GM12878 (cell line): ENCODE data around the gene SIRT5. TPM values are rescaled to one million over a fixed set of nuclear protein-coding genes. Genes with fewer than 3 reads are reported as not detected.

Experiments used
- ATAC-seq: fragments of 200-7000 bp; cut with Tn5 transposase; 3 replicates; pipeline ENCODE4 v1.9.1; 2020; ENCODE audit warnings: mild to moderate bottlenecking, moderate library complexity
- BruUV-seq: library from RNA; stranded (reverse); fragments of 400-500 nt; replicated peaks from 2 replicates; lab custom pipeline; 2021; lab: Mats Ljungman, UMichigan
- CTCF ChIA-PET: fragments of 300-600 bp; sonication (Branson Sonifier 250); formaldehyde crosslinking; extraction: SDS; loops from one replicate; lab custom pipeline; 2021; ENCODE audit warnings: inconsistent platforms; lab: Yijun Ruan, JAX
- POLR2A ChIA-PET: fragments of 350-600 bp; formaldehyde crosslinking; extraction: SDS; loops from one replicate; lab custom pipeline; 2021; ENCODE audit warnings: inconsistent platforms; lab: Charles Lee
- RAD21 ChIA-PET: fragments of 300-600 bp; sonication (Branson Sonifier 250); formaldehyde crosslinking; loops from one replicate; lab custom pipeline; 2023; ENCODE audit warnings: antibody characterized with exemption; ENCODE audit not compliant: unreplicated experiment; lab: Charles Lee
- SMC1A ChIA-PET: fragments of 300-600 bp; sonication (Branson Sonifier 250); formaldehyde crosslinking; loops from one replicate; lab custom pipeline; 2023; ENCODE audit not compliant: unreplicated experiment, uncharacterized antibody; lab: Charles Lee
- DNase-seq: peaks from one replicate; pipeline ENCODE4 v3.0.0-alpha.2; 2011; ENCODE audit warnings: low read depth, low spot score
- FAIRE-seq: peaks from 3 replicates; lab custom pipeline; 2011; peaks lifted over from hg19 to GRCh38; lab: Jason Lieb, UNC
- H2AFZ ChIP-seq: 2 replicates; pipeline ENCODE4 v1.6.0; 2011; ENCODE audit warnings: low read depth, low read length, control low read depth; ENCODE audit not compliant: control insufficient read depth
- H3K27ac ChIP-seq: 2 replicates; pipeline ENCODE4 v1.5.1; 2011; ENCODE audit warnings: control low read depth; ENCODE audit not compliant: control insufficient read depth, insufficient read depth
- H3K27me3 ChIP-seq, 2 experiments: replicated peaks in 1 of 2; 2 replicates each; pipeline versions ENCODE4 v1.6.0 to v1.6.1; 2011; ENCODE audit warnings: low read length in 1 of 2; ENCODE audit not compliant: control insufficient read depth in 2 of 2, insufficient read depth in 2 of 2
- H3K36me3 ChIP-seq, 2 experiments: 2 replicates each; pipeline ENCODE4 v1.5.1; 2011; ENCODE audit warnings: low read length in 1 of 2; ENCODE audit not compliant: control insufficient read depth in 2 of 2, insufficient read depth in 2 of 2
- H3K4me1 ChIP-seq: 2 replicates; pipeline ENCODE4 v1.6.1; 2011; ENCODE audit warnings: mild to moderate bottlenecking, low read length, moderate library complexity, mixed read lengths; ENCODE audit not compliant: control insufficient read depth, insufficient read depth
- H3K4me2 ChIP-seq: 2 replicates; pipeline ENCODE4 v1.6.0; 2011; ENCODE audit warnings: control low read depth; ENCODE audit not compliant: control insufficient read depth, insufficient read depth
- H3K4me3 ChIP-seq: fragments of 200-600 bp; sonication (generic); 2 replicates; pipeline ENCODE4 v1.5.1; 2016
- H3K79me2 ChIP-seq: 2 replicates; pipeline ENCODE4 v1.6.0; 2011; ENCODE audit warnings: low read length; ENCODE audit not compliant: control insufficient read depth, insufficient read depth
- H3K9ac ChIP-seq: 2 replicates; pipeline ENCODE4 v1.8.0; 2011; ENCODE audit warnings: low read length, control low read depth, mixed read lengths; ENCODE audit not compliant: control insufficient read depth, insufficient read depth
- H3K9me3 ChIP-seq: replicated peaks from 3 replicates; pipeline ENCODE4 v1.5.1; 2011; ENCODE audit warnings: mild to moderate bottlenecking, low read length; ENCODE audit not compliant: control insufficient read depth, insufficient read depth
- H4K20me1 ChIP-seq: 2 replicates; pipeline ENCODE4 v1.6.0; 2011; ENCODE audit not compliant: control insufficient read depth, insufficient read depth
- BMI1 ChIP-seq: fragments of 450-650 bp; IDR thresholded peaks from 2 replicates; pipeline ENCODE4 v1.6.1; 2016; ENCODE audit warnings: mild to moderate bottlenecking, moderate library complexity, borderline replicate concordance
- E4F1 ChIP-seq: fragments of 450-650 bp; IDR thresholded peaks from 2 replicates; pipeline ENCODE4 v1.6.1; 2018; ENCODE audit warnings: borderline replicate concordance, mild to moderate bottlenecking; ENCODE audit not compliant: partially characterized antibody
- EGR1 ChIP-seq, 2 experiments: IDR thresholded peaks; 1 replicate in 1 of 2; 2 replicates in 1 of 2; pipeline ENCODE4 v1.6.1; 2011 to 2012; ENCODE audit warnings: low read depth in 2 of 2, low read length in 2 of 2, borderline replicate concordance in 1 of 2, mild to moderate bottlenecking in 1 of 2, moderate library complexity in 1 of 2
- FOXK2 ChIP-seq: fragments of 450-650 bp; IDR thresholded peaks from 2 replicates; pipeline ENCODE4 v1.6.1; 2017; ENCODE audit warnings: mild to moderate bottlenecking, moderate library complexity
- IKZF1 ChIP-seq: fragments of 450-650 bp; conservative IDR thresholded peaks from 2 replicates; pipeline ENCODE4 v1.6.1; 2017; ENCODE audit warnings: antibody characterized with exemption, mild to moderate bottlenecking
- KAT2A ChIP-seq: conservative IDR thresholded peaks from 2 replicates; pipeline ENCODE4 v1.6.1; 2011; ENCODE audit warnings: low read depth, low read length; ENCODE audit not compliant: control insufficient read depth
- MEF2A ChIP-seq: IDR thresholded peaks from 2 replicates; pipeline ENCODE4 v1.6.1; 2011; ENCODE audit warnings: low read depth, mild to moderate bottlenecking, low read length, moderate library complexity; ENCODE audit not compliant: insufficient read depth
- MEF2B ChIP-seq: fragments of 450-650 bp; IDR thresholded peaks from 2 replicates; pipeline ENCODE4 v1.6.1; 2018; ENCODE audit warnings: mild to moderate bottlenecking, moderate library complexity; ENCODE audit not compliant: partially characterized antibody, poor library complexity, severe bottlenecking
- NFIC ChIP-seq: IDR thresholded peaks from 2 replicates; pipeline ENCODE4 v1.6.1; 2012; ENCODE audit warnings: low read depth, mild to moderate bottlenecking, inconsistent platforms, low read length, moderate library complexity
- NFYB ChIP-seq: IDR thresholded peaks from 2 replicates; pipeline ENCODE4 v1.6.1; 2011; ENCODE audit warnings: low read depth, mild to moderate bottlenecking, low read length, improper control_type of control experiment, moderate library complexity; ENCODE audit not compliant: insufficient read depth
- NR2C1 ChIP-seq: fragments of 450-650 bp; IDR thresholded peaks from 2 replicates; pipeline ENCODE4 v1.6.1; 2017; ENCODE audit warnings: antibody characterized with exemption, mild to moderate bottlenecking, moderate library complexity
- RAD21 ChIP-seq: IDR thresholded peaks from 2 replicates; pipeline ENCODE4 v1.6.1; 2011; ENCODE audit warnings: mild to moderate bottlenecking, low read depth, low read length, moderate library complexity; ENCODE audit not compliant: insufficient read depth
- RELA ChIP-seq: fragments of 450-650 bp; IDR thresholded peaks from 2 replicates; pipeline ENCODE4 v1.8.0; 2014; ENCODE audit warnings: borderline replicate concordance; ENCODE audit not compliant: partially characterized antibody
- RFX5 ChIP-seq: IDR thresholded peaks from 2 replicates; pipeline ENCODE4 v1.6.1; 2011; ENCODE audit warnings: low read depth, low read length, improper control_type of control experiment
- SIN3A ChIP-seq: IDR thresholded peaks from 2 replicates; pipeline ENCODE4 v1.6.1; 2012; ENCODE audit warnings: low read depth, low read length, improper control_type of control experiment
- SKIL ChIP-seq: fragments of 450-650 bp; IDR thresholded peaks from 2 replicates; pipeline ENCODE4 v1.6.1; 2017; ENCODE audit warnings: mild to moderate bottlenecking, low read depth, inconsistent platforms; ENCODE audit not compliant: poor library complexity, severe bottlenecking
- SPI1 ChIP-seq: IDR thresholded peaks from 2 replicates; pipeline ENCODE4 v1.6.1; 2011; ENCODE audit warnings: low read depth, mild to moderate bottlenecking, low read length, moderate library complexity, borderline replicate concordance; ENCODE audit not compliant: insufficient read depth
- ZNF384 ChIP-seq: IDR thresholded peaks from 2 replicates; pipeline ENCODE4 v1.6.1; 2012; ENCODE audit warnings: low read depth, mild to moderate bottlenecking, low read length, improper control_type of control experiment, borderline replicate concordance
- WGBS: methylation state at CpG from one replicate; pipeline ENCODE4 v1.1.6; 2016; ENCODE audit warnings: low lambda C conversion rate; ENCODE audit not compliant: insufficient replicate concordance, insufficient coverage; ENCODE audit errors: missing lambda C conversion rate; 5-methylcytosine and 5-hydroxymethylcytosine counted together
- in situ Hi-C: fragments of 300-500 bp; cut with MboI; formaldehyde crosslinking; loops from 9 replicates; pipeline ENCODE4 v1.14.3; 2018; ENCODE audit warnings: mixed read lengths
- intact Hi-C: fragments of 100-400 bp; cut with micrococcal nuclease; formaldehyde crosslinking; loops from one replicate; pipeline ENCODE4 v1.14.2; 2022; ENCODE audit not compliant: unreplicated experiment
- polyA plus RNA-seq, 11 experiments: library from polyadenylated mRNA; depleted of rRNA in 4 of 11; unstranded in 6 of 11; stranded (reverse) in 5 of 11; fragments of >200 nt; fragmentation: Nextera tagmentation in 4 of 11; fragmentation: Illumina TruSeq in 1 of 11; extraction: Ambion mirVana in 4 of 11; extraction: Trizol in 1 of 11; gene quantifications; 1 replicate in 1 of 11; 2 replicates in 10 of 11; pipeline versions ENCODE4 v1.2.1 to v1.2.3, GENCODE V29; 2011 to 2016; ENCODE audit warnings: inconsistent platforms in 2 of 11, missing spikeins in 2 of 11, low read depth in 1 of 11
- total RNA-seq, 4 experiments: library from RNA; depleted of rRNA in 3 of 4; stranded (reverse); fragments of >200 nt in 3 of 4; fragmentation: Illumina TruSeq in 1 of 4; extraction: Trizol in 1 of 4; gene quantifications; 2 replicates each; pipeline versions ENCODE4 v1.2.1 to v1.2.3, GENCODE V29; 2013 to 2021

SIRT5 gene
- total and polyA plus RNA-seq, 10 of the 15 experiments (the other 5 are each of a cell fraction or from before 2014, with no cell fraction given), result 1.7 to 12.4 (median 10.0) TPM

- TF ChIP-seq E4F1 (no peak), SIN3A (no peak)
- TF ChIP-seq, all 136 proteins: peak for 0
Measured at GRCh38 chr6:13539572-13539971, 34.8 kb upstream of the SIRT5 start (continued).

- H3K9me3 ChIP-seq, result no peaks in the 10 kb centered on the region
- no peak overlapping the region for H2AFZ ChIP-seq
- intact Hi-C loops, result no loop called here
- no peaks in the 10 kb centered on the region for H3K79me2 ChIP-seq
- ChIA-PET CTCF (no interaction called here), SMC1A (no interaction called here)
- DNase-seq (no peak), ATAC-seq (no peak)
- no peaks in the 10 kb centered on the region; the same call in 1 of the 2 replicates for H4K20me1 ChIP-seq
- TF ChIP-seq RFX5, result no peak
- no peak for TF ChIP-seq ZNF384
- no peak for TF ChIP-seq BMI1
- no peak for TF ChIP-seq RELA
- no peak for TF ChIP-seq NR2C1
- no peak for TF ChIP-seq NFYB
- no peak for TF ChIP-seq RAD21
- TF ChIP-seq EGR1 (IDR thresholded peaks at IDR 0.05; ENCODE audit: borderline replicate concordance in 1 of 2, low read depth in 2 of 2, low read length in 2 of 2), result no peak
- no peak for TF ChIP-seq FOXK2
- no peak for TF ChIP-seq IKZF1
- no peak for TF ChIP-seq SKIL
- TF ChIP-seq MEF2B, result no peak
- no peak for TF ChIP-seq KAT2A
- no peak for TF ChIP-seq NFIC
- no peak for TF ChIP-seq SPI1
- no peak for TF ChIP-seq MEF2A
- TF ChIP-seq, all 136 proteins: peak for 0
- Histone ChIP-seq H3K4me3 (no peak overlapping the region), H3K36me3 (no peaks in the 10 kb centered on the region), H3K9ac (no peak overlapping the region), H3K4me1 (no peaks in the 10 kb centered on the region), H3K4me2 (no peak overlapping the region), H3K27ac (no peak overlapping the region), H3K27me3 (no peaks in the 10 kb centered on the region)
- ChIA-PET RAD21 (no interaction called here), POLR2A (no interaction called here)
- no peak for FAIRE-seq
- 95% methylated on average over 24 of the region's 35 CpGs for WGBS
- in situ Hi-C loops, result loop anchor here (25.0 kb wide), 2 partner anchors 629 to 879 kb away; no protein-coding TSS in a partner anchor
- BruUV-seq, result no TSS peak
Measured at GRCh38 chr6:13541496-13541895, 32.9 kb upstream of the SIRT5 start.
